Fibroblast of lung (primary cell): ENCODE measurements around the gene CBR1. TPM values are rescaled to one million over a fixed set of nuclear protein-coding genes. Genes with fewer than 3 reads are reported as not detected.
"Not testable (repeated sequence)": the region's sequence is repeated elsewhere in the genome, so short reads cannot be mapped to it uniquely, and the experiment has no call there.

Source experiments
- DNase-seq, 2 donors: peaks; one replicate each; pipeline versions ENCODE4 v3.0.0 to v3.0.0-alpha.2; 2010; ENCODE audit warnings: low read depth in 2 of 2
- H2AFZ ChIP-seq: 2 replicates; pipeline ENCODE4 v1.5.1; 2012; ENCODE audit warnings: low read length, control low read depth, inconsistent platforms
- H3K27ac ChIP-seq: 2 replicates; pipeline ENCODE4 v1.5.1; 2011; ENCODE audit warnings: low read length, control low read depth; ENCODE audit not compliant: insufficient read depth
- H3K27me3 ChIP-seq: 2 replicates; pipeline ENCODE4 v1.5.1; 2011; ENCODE audit warnings: mild to moderate bottlenecking, low read length; ENCODE audit not compliant: control insufficient read depth, insufficient read depth
- H3K36me3 ChIP-seq: 2 replicates; pipeline ENCODE4 v1.5.1; 2011; ENCODE audit warnings: low read length; ENCODE audit not compliant: control insufficient read depth, insufficient read depth
- H3K4me1 ChIP-seq: 2 replicates; pipeline ENCODE4 v1.5.1; 2011; ENCODE audit warnings: low read length; ENCODE audit not compliant: control insufficient read depth, insufficient read depth; ENCODE audit errors: extremely low read depth
- H3K4me2 ChIP-seq: 2 replicates; pipeline ENCODE4 v1.5.1; 2011; ENCODE audit warnings: low read length, control low read depth; ENCODE audit not compliant: insufficient read depth; ENCODE audit errors: extremely low read depth
- H3K4me3 ChIP-seq, 4 experiments: fragments of 200-600 bp in 1 of 4; sonication (generic) in 1 of 4; replicated peaks in 1 of 4; 2 replicates each; pipeline ENCODE4 v1.5.1; 2011 to 2016; ENCODE audit warnings: low read length in 4 of 4, low read depth in 3 of 4, mild to moderate bottlenecking in 3 of 4, control low read depth in 2 of 4, inconsistent platforms in 1 of 4, mixed read lengths in 1 of 4; ENCODE audit not compliant: insufficient read depth in 1 of 4; ENCODE audit errors: control extremely low read depth in 1 of 4
- H3K79me2 ChIP-seq: 2 replicates; pipeline ENCODE4 v1.5.1; 2012; ENCODE audit warnings: mild to moderate bottlenecking, low read length, inconsistent platforms; ENCODE audit not compliant: control insufficient read depth, insufficient read depth
- H3K9ac ChIP-seq: 2 replicates; pipeline ENCODE4 v1.5.1; 2011; ENCODE audit warnings: mild to moderate bottlenecking, low read length, control low read depth; ENCODE audit not compliant: insufficient read depth
- H3K9me3 ChIP-seq: 2 replicates; pipeline ENCODE4 v1.5.1; 2012; ENCODE audit warnings: low read depth, low read length; ENCODE audit not compliant: control insufficient read depth, insufficient read depth
- H4K20me1 ChIP-seq: 2 replicates; pipeline ENCODE4 v1.5.1; 2011; ENCODE audit warnings: low read length; ENCODE audit not compliant: control insufficient read depth, insufficient read depth; ENCODE audit errors: extremely low read depth
- CTCF ChIP-seq, 2 donors: IDR thresholded peaks in 1 of 2; conservative IDR thresholded peaks in 1 of 2; 1 replicate in 1 of 2; 2 replicates in 1 of 2; pipeline ENCODE4 v1.5.1; 2011 to 2012; ENCODE audit warnings: low read length in 2 of 2, control low read depth in 1 of 2, inconsistent platforms in 1 of 2, low read depth in 1 of 2, mild to moderate bottlenecking in 1 of 2
- EZH2 ChIP-seq: IDR thresholded peaks from 2 replicates; pipeline ENCODE4 v1.5.1; 2012; ENCODE audit warnings: low read length, control low read depth, mild to moderate bottlenecking; ENCODE audit errors: missing control alignments
- polyA plus RNA-seq, 2 donors: library from polyadenylated mRNA; depleted of rRNA in 1 of 2; stranded (reverse) in 1 of 2; unstranded in 1 of 2; fragments of >200 nt; gene quantifications; 2 replicates each; pipeline ENCODE4 v1.2.1, GENCODE V29; 2011 to 2012; ENCODE audit warnings: missing spikeins in 1 of 2
- total RNA-seq: library from RNA; depleted of rRNA; stranded (reverse); fragments of >200 nt; gene quantifications from 2 replicates; pipeline ENCODE4 v1.2.1, GENCODE V29; 2014

The CBR1 gene
- total and polyA plus RNA-seq, 2 donors (not counting 1 experiment from before 2014, with no cell fraction given) = 131 to 152 TPM

GRCh38 chr21:36073181-36073580, 3.4 kb downstream of the CBR1 start:
- Histone ChIP-seq H3K27ac (no peak overlapping the region), H3K9ac (no peak overlapping the region), H3K4me1 (peaks cover 7% of the 10 kb centered on the region), H4K20me1 (no peaks in the 10 kb centered on the region), H2AFZ (no peak overlapping the region), H3K79me2 (peaks cover 20% of the 10 kb centered on the region), H3K27me3 (no peaks in the 10 kb centered on the region), H3K4me3 (no peak overlapping the region), H3K36me3 (peaks cover 8% of the 10 kb centered on the region), H3K4me2 (no peak overlapping the region), H3K9me3 (no peaks in the 10 kb centered on the region)
- no peak for DNase-seq
- TF ChIP-seq CTCF (conservative IDR thresholded peaks at IDR 0.05 in 1 of 2, IDR thresholded peaks at IDR 0.05 in 1 of 2; ENCODE audit: low read depth in 1 of 2, low read length in 2 of 2) (no peak), EZH2 (no peak)

GRCh38 chr21:36073911-36074310, 4.1 kb downstream of the CBR1 start:
- H3K4me3 ChIP-seq, DNase-seq, H3K27me3 ChIP-seq, H3K4me1 ChIP-seq, H2AFZ ChIP-seq, H3K4me2 ChIP-seq, H4K20me1 ChIP-seq, H3K9me3 ChIP-seq, H3K36me3 ChIP-seq, H3K9ac ChIP-seq, H3K27ac ChIP-seq: not testable (repeated sequence)
- H3K79me2 ChIP-seq = peaks cover 20% of the 10 kb centered on the region

GRCh38 chr21:36075171-36075570, 5.3 kb downstream of the CBR1 start:
- Histone ChIP-seq H2AFZ (no peak overlapping the region), H3K4me1 (peaks cover 7% of the 10 kb centered on the region), H3K4me3 (no peak overlapping the region), H3K79me2 (peaks cover 16% of the 10 kb centered on the region), H3K9me3 (no peaks in the 10 kb centered on the region), H3K27ac (no peak overlapping the region), H3K27me3 (no peaks in the 10 kb centered on the region), H3K9ac (no peak overlapping the region), H3K4me2 (no peak overlapping the region), H4K20me1 (no peaks in the 10 kb centered on the region), H3K36me3 (peaks cover 8% of the 10 kb centered on the region)
- DNase-seq = no peak
- TF ChIP-seq EZH2 = no peak
- TF ChIP-seq CTCF (conservative IDR thresholded peaks at IDR 0.05 in 1 of 2, IDR thresholded peaks at IDR 0.05 in 1 of 2; ENCODE audit: low read depth in 1 of 2, low read length in 2 of 2) = no peak
